Measurements from ENCODE around the gene PHF2. TPM values are rescaled to one million over a fixed set of nuclear protein-coding genes. Genes with fewer than 3 reads are reported as not detected.

Gene PHF2
- total RNA-seq, 1 experiment from 2014 or later = 11.6 TPM

GRCh38 chr9:93621922-93622321 is 45.5 kb downstream of the PHF2 start (continued):
- no peak for TF ChIP-seq IRF1 (CRISPR knock-in tag; IDR thresholded peaks at IDR 0.05)

GRCh38 chr9:93622691-93623090 is 46.3 kb downstream of the PHF2 start:
- no peak for DNase-seq (ENCODE audit: low spot score)
- Mint-ChIP-seq H3K27ac (no peak overlapping the region), H3K9me3 (peaks cover 14% of the 10 kb centered on the region), H3K27me3 (ENCODE audit: low read depth) (no peaks in the 10 kb centered on the region), H3K36me3 (peaks cover 5% of the 10 kb centered on the region), H3K4me1 (peaks cover 5% of the 10 kb centered on the region), H3K4me3 (no peak overlapping the region)
- CTCF ChIA-PET = no interaction called here
- TF ChIP-seq ZBTB21 (CRISPR knock-in tag; IDR thresholded peaks at IDR 0.05; ENCODE audit: borderline replicate concordance) = no peak
- TF ChIP-seq SOX15 (CRISPR knock-in tag; IDR thresholded peaks at IDR 0.05) = no peak
- no peak for TF ChIP-seq PREB (CRISPR knock-in tag; IDR thresholded peaks at IDR 0.05; ENCODE audit: borderline replicate concordance)
- TF ChIP-seq ATF6 (CRISPR knock-in tag; IDR thresholded peaks at IDR 0.05) = no peak
- no peak for TF ChIP-seq MYBL2 (CRISPR knock-in tag; IDR thresholded peaks at IDR 0.05)
- no peak for TF ChIP-seq SMAD3 (CRISPR knock-in tag; IDR thresholded peaks at IDR 0.05; ENCODE audit: borderline replicate concordance)
- no peak for TF ChIP-seq ZSCAN18 (CRISPR knock-in tag; IDR thresholded peaks at IDR 0.05)
- no peak for TF ChIP-seq NR2C2 (CRISPR knock-in tag; IDR thresholded peaks at IDR 0.05)
- TF ChIP-seq MXD4 (CRISPR knock-in tag; IDR thresholded peaks at IDR 0.05; ENCODE audit: borderline replicate concordance) = no peak
- TF ChIP-seq NFYB (CRISPR knock-in tag; conservative IDR thresholded peaks at IDR 0.05; ENCODE audit: low read depth) = no peak
- TF ChIP-seq ATF1 (CRISPR knock-in tag; IDR thresholded peaks at IDR 0.05) = no peak
- TF ChIP-seq ZNF281 (CRISPR knock-in tag; IDR thresholded peaks at IDR 0.05) = no peak
- no peak for TF ChIP-seq ARID4B (CRISPR knock-in tag; IDR thresholded peaks at IDR 0.05; ENCODE audit: borderline replicate concordance)
- no peak for TF ChIP-seq PRRX2 (CRISPR knock-in tag; IDR thresholded peaks at IDR 0.05)
- no peak for TF ChIP-seq ZNF671 (CRISPR knock-in tag; IDR thresholded peaks at IDR 0.05)
- no peak for TF ChIP-seq ELF4 (CRISPR knock-in tag; IDR thresholded peaks at IDR 0.05; ENCODE audit: low read depth)
- ATAC-seq = no peak
- POLR2A ChIA-PET = no interaction called here
